ENCODE data around the gene IGFLR1. TPM values are rescaled to one million over a fixed set of nuclear protein-coding genes. Genes with fewer than 3 reads are reported as not detected.

IGFLR1 gene
- total and polyA plus RNA-seq, 11 donors = 0.74 to 25.2 (median 3.6) TPM

- intact Hi-C loops (cut with DNase I) = loop anchor here in 2 of 10 donors (1.0 to 10.0 kb wide), 4 partner anchors 17 to 387 kb away; partner anchors contain the start of genes ARHGAP33 (in 1 of the 2) and CAPNS1 (in 1 of the 2)
- H3K4me1 ChIP-seq = peaks cover 0 to 51% (median 37%) of the 10 kb centered on the region in 12 donors
- 0 to 1% (median 0%) methylated on average over 22 to 53 of the region's 53 CpGs for WGBS, 4 donors
- peaks cover 0 to 35% (median 26%) of the 10 kb centered on the region in 9 donors for H3K36me3 ChIP-seq
- peak; percentile 75 to 89 (median 82) for ATAC-seq
- H3K9me3 ChIP-seq = no peaks in the 10 kb centered on the region
- peak; percentile 98 to 99 (median 99) for DNase-seq
- peak within 1 kb of the TSS; percentile 88 to 100 (median 96) for H3K27ac ChIP-seq
- peak within 1 kb of the TSS; percentile 68 to 99 (median 86) for H3K4me3 ChIP-seq
- H3K27me3 ChIP-seq = no peaks in the 10 kb centered on the region
- no peak for TF ChIP-seq CTCF (IDR thresholded peaks at IDR 0.05)
- TF ChIP-seq POLR2A (IDR thresholded peaks at IDR 0.05) = peak in 1 of 2 donors; percentile 63
These were observed 15.7 kb upstream of the IGFLR1 start, which contains the start of gene PROSER3 for GRCh38 chr19:35757749-35758608. Gene PROSER3, plus strand, starts transcription at chr19:35758176. Its CDS starts 40 bp downstream, at chr19:35758216.

GRCh38 chr19:35757231-35757748 is 15.0 kb upstream of the IGFLR1 start:
- Histone ChIP-seq H3K36me3 (peaks cover 0 to 34% (median 26%) of the 10 kb centered on the region in 9 donors), H3K4me1 (peaks cover 0 to 51% (median 37%) of the 10 kb centered on the region in 12 donors)
- TF ChIP-seq CTCF (IDR thresholded peaks at IDR 0.05) (peak in 2 of 12 donors; percentile 34 to 36), POLR2A (IDR thresholded peaks at IDR 0.05) (no peak)

GRCh38 chr19:35756377-35757230 is 14.4 kb upstream of the IGFLR1 start, which contains the start of gene HSPB6:
Gene HSPB6, minus strand, starts transcription at chr19:35757029. Its CDS starts 21 bp downstream, at chr19:35757008.
- 3 to 5% (median 5%) methylated on average over 22 to 52 of the region's 52 CpGs for WGBS, 4 donors
- intact Hi-C loops (cut with DNase I) = loop anchor here in 2 of 10 donors (1.0 to 10.0 kb wide), 3 partner anchors 16 to 388 kb away; partner anchors contain the start of gene CAPNS1 (in 1 of the 2)
- peak within 1 kb of the TSS; percentile 88 to 100 (median 96) for H3K27ac ChIP-seq

More at GRCh38 chr19:35757231-35757748, 15.0 kb upstream of the IGFLR1 start:
- peak; percentile 90 to 97 (median 92) for DNase-seq
- Histone ChIP-seq H3K4me3 (peak overlapping the region; percentile 58 to 99 (median 80)), H3K27ac (peak overlapping the region; percentile 88 to 100 (median 96)), H3K27me3 (no peaks in the 10 kb centered on the region), H3K9me3 (no peaks in the 10 kb centered on the region)
- 2 to 5% (median 3%) methylated on average over 13 to 19 of the region's 19 CpGs for WGBS, 4 donors
- peak; percentile 67 to 77 (median 70) for ATAC-seq
- intact Hi-C loops (cut with DNase I) = loop anchor here in 2 of 10 donors (1.0 to 10.0 kb wide), 3 partner anchors 17 to 388 kb away; partner anchors contain the start of gene CAPNS1 (in 1 of the 2)

More at GRCh38 chr19:35756377-35757230, 14.4 kb upstream of the IGFLR1 start, which contains the start of gene HSPB6:
- TF ChIP-seq POLR2A (IDR thresholded peaks at IDR 0.05) (peak in 1 of 2 donors; percentile 74), CTCF (IDR thresholded peaks at IDR 0.05) (no peak)
- Histone ChIP-seq H3K4me1 (peaks cover 0 to 57% (median 39%) of the 10 kb centered on the region in 12 donors), H3K27me3 (no peaks in the 10 kb centered on the region), H3K36me3 (peaks cover 0 to 32% (median 23%) of the 10 kb centered on the region in 9 donors), H3K9me3 (no peaks in the 10 kb centered on the region), H3K4me3 (peak within 1 kb of the TSS; percentile 68 to 99 (median 86))
- DNase-seq (peak; percentile 80 to 91 (median 86)), ATAC-seq (peak; percentile 36 to 47 (median 38))
